ENCODE data around the gene RGS19. TPM values are rescaled to one million over a fixed set of nuclear protein-coding genes. Genes with fewer than 3 reads are reported as not detected.
"Not testable (repeated sequence)": the region's sequence is repeated elsewhere in the genome, so short reads cannot be mapped to it uniquely, and the experiment has no call there.

RGS19 gene
- polyA plus RNA-seq = 10 to 100 TPM in 2 of 3 donors, 1 to 10 TPM in 1; 4.9 to 19.9 (median 19.2) TPM

GRCh38 chr20:64079273-64080012, at the start of gene RGS19:
TSS of gene RGS19 (minus strand) at chr20:64079518. CDS start at chr20:64076886, 2,632 bp downstream.
- peak within 1 kb of the TSS; percentile 52 for H3K27ac ChIP-seq (ENCODE audit: low read depth, low read length)
- WGBS, 3 donors = 0 to 1% (median 1%) methylated on average over 49 to 73 of the region's 73 CpGs

GRCh38 chr20:64123517-64123916, 44.2 kb upstream of the RGS19 start:
- WGBS, 3 donors = 79 to 90% (median 83%) methylated on average over 11 of the region's 11 CpGs
- not testable (repeated sequence) for H3K27ac ChIP-seq (ENCODE audit: low read depth, low read length)

GRCh38 chr20:64122927-64123326, 43.6 kb upstream of the RGS19 start:
- WGBS, 3 donors = 79 to 87% (median 84%) methylated on average over 11 of the region's 11 CpGs
- not testable (repeated sequence) for H3K27ac ChIP-seq (ENCODE audit: low read depth, low read length)

GRCh38 chr20:64121586-64121985, 42.3 kb upstream of the RGS19 start:
- 80 to 84% (median 82%) methylated on average over 12 of the region's 12 CpGs for WGBS, 3 donors
- H3K27ac ChIP-seq (ENCODE audit: low read depth, low read length) = no peak overlapping the region

GRCh38 chr20:64119681-64120341, 40.5 kb upstream of the RGS19 start:
- WGBS, 3 donors = 57 to 61% (median 59%) methylated on average over 13 to 14 of the region's 14 CpGs

GRCh38 chr20:64119301-64119680, 40.0 kb upstream of the RGS19 start:
- H3K27ac ChIP-seq (ENCODE audit: low read depth, low read length) = no peak overlapping the region
- 78 to 88% (median 79%) methylated on average over 8 of the region's 8 CpGs for WGBS, 3 donors

More at GRCh38 chr20:64119681-64120341, 40.5 kb upstream of the RGS19 start:
- H3K27ac ChIP-seq (ENCODE audit: low read depth, low read length) = no peak overlapping the region

GRCh38 chr20:64117432-64117777, 38.1 kb upstream of the RGS19 start:
- WGBS, 3 donors = 67 to 96% (median 68%) methylated on average over 4 to 6 of the region's 6 CpGs
- not testable (repeated sequence) for H3K27ac ChIP-seq (ENCODE audit: low read depth, low read length)

GRCh38 chr20:64116541-64117431, 37.5 kb upstream of the RGS19 start:
- H3K27ac ChIP-seq (ENCODE audit: low read depth, low read length) = no peak overlapping the region
- WGBS, 3 donors = 75 to 88% (median 88%) methylated on average over 15 to 17 of the region's 17 CpGs

GRCh38 chr20:64116016-64116415, 36.7 kb upstream of the RGS19 start:
- 77 to 86% (median 84%) methylated on average over 21 of the region's 21 CpGs for WGBS, 3 donors
- H3K27ac ChIP-seq (ENCODE audit: low read depth, low read length) = no peak overlapping the region

- WGBS, 3 donors = 67 to 83% (median 76%) methylated on average over 14 of the region's 14 CpGs
Observed at GRCh38 chr20:64115171-64115911, 36.0 kb upstream of the RGS19 start.

GRCh38 chr20:64114356-64114971, 35.1 kb upstream of the RGS19 start:
- 74 to 82% (median 78%) methylated on average over 14 of the region's 14 CpGs for WGBS, 3 donors
- no peak overlapping the region for H3K27ac ChIP-seq (ENCODE audit: low read depth, low read length)

More at GRCh38 chr20:64115171-64115911, 36.0 kb upstream of the RGS19 start:
- no peak overlapping the region for H3K27ac ChIP-seq (ENCODE audit: low read depth, low read length)

GRCh38 chr20:64113796-64114355, 34.6 kb upstream of the RGS19 start:
- H3K27ac ChIP-seq (ENCODE audit: low read depth, low read length) = no peak overlapping the region
- 74 to 83% (median 80%) methylated on average over 13 of the region's 13 CpGs for WGBS, 3 donors

- WGBS, 3 donors = 47 to 75% (median 66%) methylated on average over 6 of the region's 6 CpGs
- no peak overlapping the region for H3K27ac ChIP-seq (ENCODE audit: low read depth, low read length)
Observed at GRCh38 chr20:64113444-64113775, 34.1 kb upstream of the RGS19 start.

- 76 to 84% (median 80%) methylated on average over 18 of the region's 18 CpGs for WGBS, 3 donors
- H3K27ac ChIP-seq (ENCODE audit: low read depth, low read length) = no peak overlapping the region
Observed at GRCh38 chr20:64112691-64113443, 33.5 kb upstream of the RGS19 start.

- 54 to 80% (median 58%) methylated on average over 19 of the region's 19 CpGs for WGBS, 3 donors
- H3K27ac ChIP-seq (ENCODE audit: low read depth, low read length) = no peak overlapping the region
Observed at GRCh38 chr20:64111841-64112641, 32.7 kb upstream of the RGS19 start.

- WGBS, 3 donors = 88 to 91% (median 91%) methylated on average over 10 of the region's 10 CpGs
- no peak overlapping the region for H3K27ac ChIP-seq (ENCODE audit: low read depth, low read length)
Observed at GRCh38 chr20:64110411-64111068, 31.2 kb upstream of the RGS19 start.
